H9 (cell line): Measurements from ENCODE around the gene SLC24A4. TPM values are rescaled to one million over a fixed set of nuclear protein-coding genes. Genes with fewer than 3 reads are reported as not detected.

ENCODE experiments used
- DNase-seq: peaks from one replicate; pipeline ENCODE4 v3.0.0-alpha.2; 2017
- H2AFZ ChIP-seq: one replicate; pipeline ENCODE4 v1.6.1; 2013; ENCODE audit warnings: mild to moderate bottlenecking, low read length, control low read depth, moderate library complexity
- H2AK5ac ChIP-seq: 2 replicates; pipeline ENCODE4 v1.6.1; 2013; ENCODE audit warnings: low read length, control low read depth, mixed read lengths; ENCODE audit not compliant: insufficient read length
- H2BK120ac ChIP-seq: one replicate; pipeline ENCODE4 v1.6.1; 2013; ENCODE audit warnings: low read depth, mild to moderate bottlenecking, low read length, control low read depth, inconsistent platforms; ENCODE audit not compliant: poor library complexity, severe bottlenecking
- H2BK12ac ChIP-seq: 2 replicates; pipeline ENCODE4 v1.6.1; 2013; ENCODE audit warnings: low read length, control low read depth, mixed read lengths, low read depth; ENCODE audit not compliant: insufficient read length
- H2BK15ac ChIP-seq: 2 replicates; pipeline ENCODE4 v1.6.1; 2013; ENCODE audit warnings: low read depth, low read length, control low read depth
- H2BK20ac ChIP-seq: one replicate; pipeline ENCODE4 v1.6.1; 2013; ENCODE audit warnings: low read depth, mild to moderate bottlenecking, low read length, control low read depth, inconsistent platforms; ENCODE audit not compliant: poor library complexity, severe bottlenecking
- H2BK5ac ChIP-seq: 2 replicates; pipeline ENCODE4 v1.6.1; 2013; ENCODE audit warnings: low read length, control low read depth, mixed read lengths; ENCODE audit not compliant: insufficient read length
- H3K14ac ChIP-seq: 2 replicates; pipeline ENCODE4 v1.6.1; 2013; ENCODE audit warnings: low read length, control low read depth; ENCODE audit not compliant: insufficient read depth
- H3K18ac ChIP-seq: 2 replicates; pipeline ENCODE4 v1.6.1; 2013; ENCODE audit warnings: low read depth, mild to moderate bottlenecking, mixed read lengths, low read length, control low read depth; ENCODE audit not compliant: insufficient read length
- H3K23ac ChIP-seq: 2 replicates; pipeline ENCODE4 v1.6.1; 2013; ENCODE audit warnings: low read length, control low read depth, mixed read lengths, low read depth; ENCODE audit not compliant: insufficient read length
- H3K23me2 ChIP-seq: 2 replicates; pipeline ENCODE4 v1.6.1; 2013; ENCODE audit warnings: low read depth, mild to moderate bottlenecking, mixed read lengths, low read length, control low read depth; ENCODE audit not compliant: insufficient read length, poor library complexity, severe bottlenecking
- H3K27ac ChIP-seq: 2 replicates; pipeline ENCODE4 v1.5.1; 2013; ENCODE audit warnings: low read length, control low read depth, mixed read lengths, low read depth; ENCODE audit not compliant: insufficient read length
- H3K27me3 ChIP-seq: 2 replicates; pipeline ENCODE4 v1.6.1; 2013; ENCODE audit warnings: low read length, control low read depth, inconsistent platforms; ENCODE audit not compliant: insufficient read depth
- H3K4ac ChIP-seq: 2 replicates; pipeline ENCODE4 v1.6.1; 2013; ENCODE audit warnings: low read depth, mild to moderate bottlenecking, control low read depth, inconsistent platforms, low read length, moderate library complexity
- H3K4me1 ChIP-seq: 2 replicates; pipeline ENCODE4 v1.6.1; 2013; ENCODE audit warnings: low read length, control low read depth, inconsistent platforms; ENCODE audit not compliant: insufficient read depth
- H3K4me2 ChIP-seq: 2 replicates; pipeline ENCODE4 v1.6.1; 2013; ENCODE audit warnings: low read length, control low read depth, mixed read lengths; ENCODE audit not compliant: insufficient read length, insufficient read depth
- H3K56ac ChIP-seq: 2 replicates; pipeline ENCODE4 v1.6.1; 2013; ENCODE audit warnings: low read depth, mild to moderate bottlenecking, mixed read lengths, low read length, control low read depth; ENCODE audit not compliant: insufficient read length
- H3K79me1 ChIP-seq: 2 replicates; pipeline ENCODE4 v1.6.1; 2013; ENCODE audit warnings: low read depth, mild to moderate bottlenecking, moderate library complexity, low read length, control low read depth, inconsistent platforms; ENCODE audit not compliant: insufficient read depth, poor library complexity, severe bottlenecking
- H3K79me2 ChIP-seq: 2 replicates; pipeline ENCODE4 v1.6.1; 2013; ENCODE audit warnings: low read length, control low read depth, inconsistent platforms; ENCODE audit not compliant: insufficient read depth
- H3K9ac ChIP-seq: 2 replicates; pipeline ENCODE4 v1.6.1; 2013; ENCODE audit warnings: low read length, control low read depth, mixed read lengths; ENCODE audit not compliant: insufficient read length; ENCODE audit errors: extremely low read depth
- H3K9me3 ChIP-seq: one replicate; pipeline ENCODE4 v1.6.1; 2013; ENCODE audit warnings: low read depth, low read length, inconsistent platforms; ENCODE audit not compliant: control insufficient read depth
- H3T11ph ChIP-seq: one replicate; pipeline ENCODE4 v1.6.1; 2013; ENCODE audit warnings: mild to moderate bottlenecking, low read length, control low read depth, inconsistent platforms
- H4K20me1 ChIP-seq: one replicate; pipeline ENCODE4 v1.6.1; 2013; ENCODE audit not compliant: control insufficient read depth, insufficient read length, insufficient read depth
- H4K5ac ChIP-seq: 2 replicates; pipeline ENCODE4 v1.6.1; 2013; ENCODE audit warnings: low read depth, mild to moderate bottlenecking, mixed read lengths, low read length, control low read depth; ENCODE audit not compliant: insufficient read length
- H4K8ac ChIP-seq: replicated peaks from 2 replicates; pipeline ENCODE4 v1.6.1; 2013; ENCODE audit warnings: low read length, control low read depth, mixed read lengths, low read depth; ENCODE audit not compliant: insufficient read length
- H4K91ac ChIP-seq: 2 replicates; pipeline ENCODE4 v1.6.1; 2013; ENCODE audit warnings: low read depth, mild to moderate bottlenecking, moderate library complexity, mixed read lengths, low read length, control low read depth; ENCODE audit not compliant: insufficient read length
- H3K27ac Mint-ChIP-seq, 3 experiments: 2 replicates in 2 of 3; 3 replicates in 1 of 3; pipeline ENCODE4 v1.8.0; 2020 to 2021; ENCODE audit warnings: mixed read lengths in 3 of 3, mild to moderate bottlenecking in 1 of 3, moderate library complexity in 1 of 3
- H3K27me3 Mint-ChIP-seq: 2 replicates; pipeline ENCODE4 v1.8.0; 2021; ENCODE audit warnings: low read depth, mild to moderate bottlenecking, moderate library complexity, mixed read lengths
- H3K36me3 Mint-ChIP-seq, 3 experiments: 2 replicates in 2 of 3; 3 replicates in 1 of 3; pipeline ENCODE4 v1.8.0; 2020 to 2021; ENCODE audit warnings: low read depth in 3 of 3, mixed read lengths in 3 of 3; ENCODE audit not compliant: insufficient read depth in 1 of 3
- H3K4me1 Mint-ChIP-seq, 2 experiments: 2 replicates each; pipeline ENCODE4 v1.8.0; 2020; ENCODE audit warnings: mixed read lengths in 2 of 2
- H3K4me3 Mint-ChIP-seq, 2 experiments: 2 replicates in 1 of 2; 3 replicates in 1 of 2; pipeline ENCODE4 v1.8.0; 2020 to 2021; ENCODE audit warnings: mild to moderate bottlenecking in 2 of 2, mixed read lengths in 2 of 2, moderate library complexity in 1 of 2
- H3K9me3 Mint-ChIP-seq, 2 experiments: 2 replicates in 1 of 2; 3 replicates in 1 of 2; pipeline ENCODE4 v1.8.0; 2020; ENCODE audit warnings: mild to moderate bottlenecking in 2 of 2, mixed read lengths in 2 of 2, moderate library complexity in 1 of 2
- WGBS: extraction: QIAGEN DNeasy Blood & Tissue Kit; methylation state at CpG from one replicate; pipeline ENCODE4 v1.1.7; 2013; ENCODE audit warnings: missing lambda C conversion rate, low lambda C conversion rate, mixed read lengths; ENCODE audit not compliant: insufficient read length; ENCODE audit errors: extremely low coverage; 5-methylcytosine and 5-hydroxymethylcytosine counted together
- total RNA-seq: library from RNA; stranded (reverse); gene quantifications from 2 replicates; pipeline ENCODE4 v1.2.1, GENCODE V29; 2021
- TF ChIP-seq, protein P1 (sequence below): fragments of 200-600 bp; sonication (generic); conservative IDR thresholded peaks from 3 replicates; pipeline ENCODE4 v1.8.0; 2021; ENCODE audit warnings: antibody characterized with exemption, mild to moderate bottlenecking

SLC24A4 gene
- total RNA-seq, 1 experiment from 2014 or later: 0.24 TPM

DNA sequence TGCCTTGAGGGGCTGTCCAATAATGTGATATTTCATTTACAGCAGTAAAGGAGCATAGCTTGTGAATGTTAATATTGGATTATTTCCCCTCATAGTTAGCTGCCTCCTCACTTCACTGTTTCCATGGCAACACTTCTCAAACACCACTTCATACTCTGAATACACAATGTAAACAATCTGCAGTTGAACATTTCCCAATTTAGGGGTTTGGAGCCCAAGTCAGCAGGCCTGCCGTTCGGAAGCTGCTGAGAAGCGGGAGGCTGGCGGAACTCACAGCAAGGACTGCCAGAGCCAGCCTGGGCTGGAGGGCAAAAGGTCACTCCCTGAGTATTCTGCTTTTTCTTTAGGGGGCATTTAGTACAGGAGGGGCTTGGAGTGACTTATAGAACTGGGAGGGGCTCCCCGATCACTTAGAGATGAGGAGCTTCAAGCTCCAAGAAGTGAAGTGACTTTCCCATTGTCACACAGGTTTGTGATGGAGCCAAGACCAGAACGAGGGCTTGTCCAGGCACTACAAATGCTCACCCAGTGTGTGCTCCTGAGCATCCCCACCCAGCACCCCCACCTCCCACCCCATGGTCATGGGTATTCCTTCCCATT, 12.1 kb upstream of the SLC24A4 start:
- Mint-ChIP-seq H3K27me3 (peaks cover 14% of the 10 kb centered on the region), H3K4me1 (no peaks in the 10 kb centered on the region), H3K27ac (no peak overlapping the region), H3K4me3 (no peak overlapping the region), H3K9me3 (no peaks in the 10 kb centered on the region; a peak in 1 of 5 replicates), H3K36me3 (no peaks in the 10 kb centered on the region)
- Histone ChIP-seq H3K23me2 (no peaks in the 10 kb centered on the region), H3K9me3 (no peaks in the 10 kb centered on the region), H3K27ac (no peak overlapping the region), H3K27me3 (no peaks in the 10 kb centered on the region), H4K5ac (no peak overlapping the region), H3K4me2 (no peak overlapping the region), H4K91ac (no peak overlapping the region), H3K79me2 (no peaks in the 10 kb centered on the region), H2AK5ac (no peak overlapping the region), H2BK15ac (no peak overlapping the region), H4K8ac (no peak overlapping the region), H2AFZ (no peak overlapping the region), H3K23ac (no peak overlapping the region), H2BK120ac (no peak overlapping the region), H3T11ph (no peak overlapping the region), H4K20me1 (no peaks in the 10 kb centered on the region), H3K9ac (no peak overlapping the region), H3K4me1 (no peaks in the 10 kb centered on the region), H3K18ac (no peak overlapping the region), H3K14ac (no peak overlapping the region), H3K56ac (no peak overlapping the region), H2BK20ac (no peak overlapping the region), H2BK12ac (no peak overlapping the region), H2BK5ac (no peak overlapping the region), H3K4ac (no peak overlapping the region), H3K79me1 (no peaks in the 10 kb centered on the region)
- TF ChIP-seq, protein P1, sequence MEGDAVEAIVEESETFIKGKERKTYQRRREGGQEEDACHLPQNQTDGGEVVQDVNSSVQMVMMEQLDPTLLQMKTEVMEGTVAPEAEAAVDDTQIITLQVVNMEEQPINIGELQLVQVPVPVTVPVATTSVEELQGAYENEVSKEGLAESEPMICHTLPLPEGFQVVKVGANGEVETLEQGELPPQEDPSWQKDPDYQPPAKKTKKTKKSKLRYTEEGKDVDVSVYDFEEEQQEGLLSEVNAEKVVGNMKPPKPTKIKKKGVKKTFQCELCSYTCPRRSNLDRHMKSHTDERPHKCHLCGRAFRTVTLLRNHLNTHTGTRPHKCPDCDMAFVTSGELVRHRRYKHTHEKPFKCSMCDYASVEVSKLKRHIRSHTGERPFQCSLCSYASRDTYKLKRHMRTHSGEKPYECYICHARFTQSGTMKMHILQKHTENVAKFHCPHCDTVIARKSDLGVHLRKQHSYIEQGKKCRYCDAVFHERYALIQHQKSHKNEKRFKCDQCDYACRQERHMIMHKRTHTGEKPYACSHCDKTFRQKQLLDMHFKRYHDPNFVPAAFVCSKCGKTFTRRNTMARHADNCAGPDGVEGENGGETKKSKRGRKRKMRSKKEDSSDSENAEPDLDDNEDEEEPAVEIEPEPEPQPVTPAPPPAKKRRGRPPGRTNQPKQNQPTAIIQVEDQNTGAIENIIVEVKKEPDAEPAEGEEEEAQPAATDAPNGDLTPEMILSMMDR: no peak
- no peak for DNase-seq
- no CpG with 5 or more reads among the region's 6 CpGs for WGBS
